HG03103 (cell line): Measurements from ENCODE around the gene SMURF1.

ENCODE experiments used
- ATAC-seq: cut with Tn5 transposase; IDR thresholded peaks from one replicate; pipeline ENCODE4 v1.9.1; 2021; ENCODE audit warnings: low read depth; ENCODE audit not compliant: unreplicated experiment

Gene SMURF1

GRCh38 chr7:98995523-98996149 is 148.3 kb downstream of the SMURF1 start:
- no peak for ATAC-seq

DNA sequence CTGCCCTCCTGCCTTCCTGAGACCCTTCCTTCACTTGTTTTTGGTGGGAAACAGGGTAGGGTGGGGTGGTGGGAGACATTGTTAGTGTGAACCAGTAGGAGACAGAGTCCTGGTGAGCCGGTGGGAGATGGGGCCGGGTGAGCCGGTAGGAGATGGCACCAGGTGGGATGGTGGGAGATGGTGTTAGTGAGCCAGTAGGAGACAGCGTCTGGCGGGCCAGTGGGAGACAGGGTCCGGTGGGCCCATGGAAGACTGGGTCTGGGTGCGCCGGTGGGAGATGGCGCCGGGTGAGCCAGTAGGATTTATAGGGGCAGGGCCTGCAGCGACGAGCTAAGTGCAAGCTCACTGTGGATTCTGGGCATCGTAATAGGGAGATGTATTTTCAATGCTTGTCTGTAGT is 148.8 kb downstream of the SMURF1 start:
- no peak for ATAC-seq

- no peak for ATAC-seq
Measured at GRCh38 chr7:98994046-98994944, 149.6 kb downstream of the SMURF1 start.

DNA sequence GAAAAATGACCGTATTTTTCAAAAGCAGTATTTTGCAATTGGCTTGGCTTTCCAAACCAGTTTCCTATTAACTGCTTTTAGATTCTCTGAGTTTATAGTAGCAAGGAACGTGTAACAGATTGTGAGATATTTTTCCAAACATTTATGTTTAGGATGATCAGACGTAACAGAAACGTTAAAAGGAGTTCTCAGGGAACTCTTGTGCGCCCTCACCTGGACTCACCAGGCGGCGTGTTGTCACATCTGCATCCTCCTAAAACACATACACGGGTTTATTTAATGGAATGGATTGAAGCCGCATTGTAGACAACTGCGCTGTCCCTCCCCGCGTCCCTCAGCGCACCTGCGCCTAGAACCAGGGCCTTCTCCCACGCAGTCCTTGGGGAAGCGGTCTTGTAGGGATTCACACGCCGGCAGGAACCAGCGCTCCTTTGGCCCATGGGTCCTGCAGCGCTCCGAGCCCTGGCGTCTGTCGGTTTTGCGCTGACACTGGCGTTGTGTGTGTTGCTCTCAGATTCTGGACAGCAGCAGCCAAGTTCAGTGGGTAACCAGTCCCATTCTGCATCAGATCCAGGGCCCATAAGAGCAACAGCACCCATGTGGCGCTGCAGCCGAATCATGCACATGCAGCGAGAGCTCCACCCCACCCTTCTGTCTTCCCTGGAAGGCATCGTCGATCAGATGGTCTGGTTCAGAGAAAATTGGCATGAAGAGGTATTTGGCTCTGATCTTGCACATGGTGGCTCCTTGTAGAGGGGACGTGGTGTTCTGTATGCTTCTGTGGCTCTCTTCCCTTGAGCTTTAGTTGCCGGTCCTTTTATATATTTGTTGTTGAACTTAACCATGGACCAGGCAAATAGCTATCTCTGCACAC is 150.6 kb downstream of the SMURF1 start:
- ATAC-seq: no peak

GRCh38 chr7:98992076-98992475 is 151.8 kb downstream of the SMURF1 start:
- ATAC-seq: no peak

DNA sequence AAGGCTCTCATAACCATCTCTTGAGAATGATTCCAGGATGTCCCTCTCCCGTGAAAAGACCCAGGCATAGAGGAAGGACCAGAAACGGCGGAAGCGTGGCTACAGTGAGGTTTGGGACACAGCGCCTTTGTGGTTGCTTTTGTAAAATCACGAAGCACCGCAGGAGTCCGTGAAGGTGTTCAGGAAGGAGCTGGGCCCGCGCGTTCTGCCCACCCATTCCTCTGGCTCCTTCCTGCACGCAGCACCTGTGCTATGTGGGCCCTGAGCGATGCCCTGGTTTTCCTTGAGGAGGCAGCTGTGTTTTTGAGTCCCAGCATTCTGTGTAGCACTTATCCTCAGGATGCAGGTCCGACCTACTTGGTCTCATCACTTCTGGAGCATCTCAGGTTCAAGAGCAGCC is 152.8 kb downstream of the SMURF1 start:
- no peak for ATAC-seq

GRCh38 chr7:98990356-98990755 is 153.6 kb downstream of the SMURF1 start:
- ATAC-seq: no peak

- ATAC-seq: no peak
Measured at GRCh38 chr7:98988641-98989040, 155.3 kb downstream of the SMURF1 start.

DNA sequence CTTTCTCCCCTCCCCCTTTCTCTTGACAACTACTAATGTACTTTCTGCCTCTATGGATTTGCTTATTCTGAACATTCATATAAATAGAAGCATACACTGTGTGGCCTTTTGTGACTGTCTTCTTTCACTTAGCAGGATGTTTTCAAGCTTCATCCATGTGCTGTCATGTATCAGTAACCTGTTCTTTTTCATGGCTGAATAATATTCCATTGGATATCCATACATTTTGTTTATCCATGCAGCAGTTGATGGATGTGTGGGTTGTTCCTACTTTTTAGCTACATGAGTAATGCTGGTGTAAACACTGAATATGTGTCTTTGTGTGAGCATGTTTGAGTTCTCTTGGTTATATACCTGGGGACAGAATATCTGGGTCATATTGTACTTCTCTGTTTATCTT is 158.0 kb downstream of the SMURF1 start:
- no peak for ATAC-seq

- no peak for ATAC-seq
Measured at GRCh38 chr7:98985406-98985805, 158.5 kb downstream of the SMURF1 start.

DNA sequence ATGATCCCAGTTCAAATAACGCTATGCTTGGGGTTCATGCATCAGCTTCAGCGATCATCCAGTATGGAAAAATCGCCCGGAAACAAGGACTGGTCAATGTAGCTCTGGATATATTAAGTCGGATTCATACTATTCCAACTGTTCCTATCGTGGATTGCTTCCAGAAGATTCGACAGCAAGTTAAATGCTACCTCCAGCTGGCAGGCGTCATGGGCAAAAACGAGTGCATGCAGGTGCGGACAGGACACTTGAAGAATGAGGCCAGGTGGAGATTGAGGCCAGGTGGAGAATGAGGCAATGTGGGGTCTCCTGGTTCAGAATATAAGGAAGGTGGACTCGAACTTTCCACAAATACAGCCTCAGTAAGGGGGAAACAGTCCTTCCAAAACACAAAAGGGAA is 159.8 kb downstream of the SMURF1 start:
- no peak for ATAC-seq

DNA sequence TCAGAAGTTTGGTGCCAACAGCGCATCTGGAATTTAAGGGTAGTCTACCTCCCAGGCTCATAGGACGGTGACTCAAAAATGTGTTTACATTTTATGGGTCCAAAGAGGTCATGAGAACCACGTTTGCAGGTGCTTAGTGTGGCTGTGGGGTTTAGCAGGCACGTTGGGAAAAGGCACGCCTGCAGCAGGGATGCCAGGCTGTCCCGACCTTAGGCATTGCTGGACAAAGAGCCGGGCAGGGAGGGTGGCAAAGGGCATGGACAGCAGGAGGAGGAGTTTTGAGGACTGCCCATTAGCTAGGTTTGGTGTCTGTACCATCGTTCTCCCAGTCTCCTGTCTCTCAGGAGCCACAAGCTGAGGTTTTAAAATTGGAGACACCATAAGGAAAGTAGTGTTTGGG is 161.2 kb downstream of the SMURF1 start:
- ATAC-seq: no peak

GRCh38 chr7:98981701-98982100 is 162.2 kb downstream of the SMURF1 start:
- no peak for ATAC-seq

GRCh38 chr7:98978672-98979071 is 165.2 kb downstream of the SMURF1 start:
- no peak for ATAC-seq
